Measurements from ENCODE around the gene NUFIP1. TPM values are rescaled to one million over a fixed set of nuclear protein-coding genes. Genes with fewer than 3 reads are reported as not detected.

Gene NUFIP1
- total RNA-seq, 3 donors from 2014 or later = 2.4 to 4.0 (median 3.3) TPM

GRCh38 chr13:44920013-44920412 lies 69.3 kb downstream of the NUFIP1 start:
- H3K4me1 ChIP-seq = no peaks in the 10 kb centered on the region
- intact Hi-C loops (cut with DNase I; ENCODE audit: low total_unique reads) = no loop called here
- no peaks in the 10 kb centered on the region for H3K27me3 ChIP-seq
- DNase-seq (ENCODE audit: low spot score in 2 of 2) = no peak
- H3K27ac ChIP-seq = peak overlapping the region; percentile 94 to 97
- no peaks in the 10 kb centered on the region for H3K36me3 ChIP-seq
- no peak for TF ChIP-seq POLR2A (IDR thresholded peaks at IDR 0.05)
- TF ChIP-seq CTCF (IDR thresholded peaks at IDR 0.05) = no peak
- no peak for TF ChIP-seq POLR2AphosphoS5 (IDR thresholded peaks at IDR 0.05)
- no peaks in the 10 kb centered on the region for H3K9me3 ChIP-seq
- no peak overlapping the region for H3K4me3 ChIP-seq

GRCh38 chr13:44919104-44919804 lies 70.0 kb downstream of the NUFIP1 start:
- TF ChIP-seq CTCF (IDR thresholded peaks at IDR 0.05) (no peak), POLR2AphosphoS5 (IDR thresholded peaks at IDR 0.05) (no peak), POLR2A (IDR thresholded peaks at IDR 0.05) (no peak)
- H3K4me3 ChIP-seq = peak overlapping the region; percentile 38 to 68 (median 57)
- H3K9me3 ChIP-seq = no peaks in the 10 kb centered on the region
- no peaks in the 10 kb centered on the region for H3K4me1 ChIP-seq
- H3K36me3 ChIP-seq = no peaks in the 10 kb centered on the region
- intact Hi-C loops (cut with DNase I; ENCODE audit: low total_unique reads) = no loop called here
- H3K27ac ChIP-seq = peak overlapping the region; percentile 94 to 97
- no peak for DNase-seq (ENCODE audit: low spot score in 2 of 2)
- no peaks in the 10 kb centered on the region for H3K27me3 ChIP-seq

GRCh38 chr13:44918326-44919103 lies 70.8 kb downstream of the NUFIP1 start:
- H3K9me3 ChIP-seq = no peaks in the 10 kb centered on the region
- no peaks in the 10 kb centered on the region for H3K27me3 ChIP-seq
- DNase-seq (ENCODE audit: low spot score in 2 of 2) = peak; percentile 87 to 88
- intact Hi-C loops (cut with DNase I; ENCODE audit: low total_unique reads) = no loop called here
- peak; percentile 75 to 95 (median 88) for TF ChIP-seq CTCF (IDR thresholded peaks at IDR 0.05)
- no peak for TF ChIP-seq POLR2A (IDR thresholded peaks at IDR 0.05)
- peak; percentile 8 to 67 (median 28) for TF ChIP-seq POLR2AphosphoS5 (IDR thresholded peaks at IDR 0.05)
- H3K36me3 ChIP-seq = no peaks in the 10 kb centered on the region
- peak overlapping the region; percentile 94 to 97 for H3K27ac ChIP-seq
- peak overlapping the region; percentile 38 to 68 (median 57) for H3K4me3 ChIP-seq
- no peaks in the 10 kb centered on the region for H3K4me1 ChIP-seq

GRCh38 chr13:44917589-44918325 lies 71.5 kb downstream of the NUFIP1 start:
- Histone ChIP-seq H3K4me3 (peak overlapping the region; percentile 38 to 68 (median 57)), H3K27me3 (no peaks in the 10 kb centered on the region), H3K9me3 (no peaks in the 10 kb centered on the region), H3K36me3 (no peaks in the 10 kb centered on the region), H3K4me1 (no peaks in the 10 kb centered on the region), H3K27ac (peak overlapping the region; percentile 94 to 97)
- intact Hi-C loops (cut with DNase I; ENCODE audit: low total_unique reads) = no loop called here
- peak; percentile 94 to 98 for DNase-seq (ENCODE audit: low spot score in 2 of 2)
- TF ChIP-seq POLR2AphosphoS5 (IDR thresholded peaks at IDR 0.05) = peak; percentile 67 to 93 (median 80)
- peak; percentile 78 to 93 (median 87) for TF ChIP-seq CTCF (IDR thresholded peaks at IDR 0.05)
- TF ChIP-seq POLR2A (IDR thresholded peaks at IDR 0.05) = no peak

All from breast epithelium (tissue), 4 donors.